HG03442 (cell line): ENCODE data around the gene CHPF.

Experiments used
- ATAC-seq: cut with Tn5 transposase; IDR thresholded peaks from one replicate; pipeline ENCODE4 v1.9.1; 2021; ENCODE audit warnings: mild to moderate bottlenecking, moderate library complexity; ENCODE audit not compliant: unreplicated experiment

CHPF gene

GRCh38 chr2:219543596-219544358, at the start of gene CHPF, which contains the start of gene TMEM198:
CHPF (minus strand) TSS chr2:219543809; CDS start chr2:219543538, 271 bp downstream.
TMEM198 (plus strand) TSS chr2:219544028; CDS start chr2:219544728, 700 bp downstream.
- peak; percentile 73 for ATAC-seq

DNA sequence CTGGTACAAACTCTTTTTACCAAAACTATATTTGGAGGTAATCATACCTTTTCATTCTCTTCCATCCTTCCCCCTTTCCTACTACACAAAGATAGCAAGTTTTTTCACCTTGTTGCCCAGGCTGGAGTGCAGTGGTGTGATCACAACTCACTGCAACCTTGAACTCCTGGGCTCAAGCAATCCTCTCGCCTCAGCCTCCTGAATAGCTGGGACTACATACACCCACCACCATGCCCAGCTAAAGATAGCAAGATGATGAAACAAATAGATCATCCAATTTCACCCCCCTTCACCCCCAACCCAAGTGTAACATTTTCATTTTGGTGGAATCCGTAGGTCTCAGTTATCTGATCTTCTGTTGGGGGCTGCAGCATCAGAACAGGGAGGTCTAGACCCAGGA, 49.5 kb upstream of the CHPF start:
- no peak for ATAC-seq

- ATAC-seq, result no peak
These were observed 49.1 kb upstream of the CHPF start for GRCh38 chr2:219592736-219593135.

GRCh38 chr2:219591091-219591490, 47.5 kb upstream of the CHPF start:
- no peak for ATAC-seq

- no peak for ATAC-seq
These were observed 37.7 kb upstream of the CHPF start for GRCh38 chr2:219581346-219581745.

GRCh38 chr2:219578811-219579613, 35.4 kb upstream of the CHPF start:
- ATAC-seq, result no peak

GRCh38 chr2:219576505-219577388, 33.1 kb upstream of the CHPF start:
- no peak for ATAC-seq

DNA sequence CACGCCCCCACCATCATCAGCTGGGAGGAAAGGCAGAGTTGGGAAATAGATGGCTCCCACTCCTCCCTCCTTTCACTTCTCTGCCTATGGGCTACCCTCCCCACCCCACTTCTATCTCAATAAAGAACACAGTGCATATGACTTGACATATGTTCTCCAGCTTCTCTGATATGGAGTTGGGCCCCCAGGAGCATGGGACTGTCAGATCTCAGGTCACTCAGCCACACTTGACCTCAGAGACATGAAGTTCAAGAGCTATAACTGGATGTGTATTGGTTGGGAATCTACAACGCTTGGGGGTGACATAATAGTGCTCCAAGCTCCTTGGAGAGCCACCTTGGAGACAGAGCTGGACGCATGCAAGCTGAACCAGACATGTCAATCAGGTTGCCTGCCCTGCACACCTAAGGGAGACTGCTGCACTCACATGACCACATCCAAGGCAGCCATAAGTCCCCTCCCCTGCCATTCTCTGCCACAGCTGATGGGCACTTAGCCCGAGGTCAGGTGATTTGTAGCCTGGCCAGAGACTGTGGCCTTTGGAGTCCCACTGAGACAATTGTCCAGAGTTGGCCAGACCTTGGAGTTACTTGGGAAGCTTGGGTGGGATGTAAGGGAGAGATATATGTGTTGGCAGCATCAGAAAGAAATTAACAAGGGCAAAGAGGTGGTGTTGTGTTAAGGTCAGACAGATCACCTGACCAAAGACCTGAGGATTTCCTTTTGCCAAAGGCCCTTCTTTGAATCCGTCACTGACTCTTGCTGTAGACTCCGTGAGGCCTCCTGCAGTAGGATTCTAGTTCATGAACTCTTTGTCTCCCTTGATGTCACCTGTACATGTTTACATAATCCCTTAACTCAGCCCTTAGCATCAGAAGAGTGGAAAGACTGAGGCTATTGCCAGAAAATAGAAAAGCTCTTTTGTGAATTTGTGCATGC, 32.2 kb upstream of the CHPF start:
- ATAC-seq, result no peak

DNA sequence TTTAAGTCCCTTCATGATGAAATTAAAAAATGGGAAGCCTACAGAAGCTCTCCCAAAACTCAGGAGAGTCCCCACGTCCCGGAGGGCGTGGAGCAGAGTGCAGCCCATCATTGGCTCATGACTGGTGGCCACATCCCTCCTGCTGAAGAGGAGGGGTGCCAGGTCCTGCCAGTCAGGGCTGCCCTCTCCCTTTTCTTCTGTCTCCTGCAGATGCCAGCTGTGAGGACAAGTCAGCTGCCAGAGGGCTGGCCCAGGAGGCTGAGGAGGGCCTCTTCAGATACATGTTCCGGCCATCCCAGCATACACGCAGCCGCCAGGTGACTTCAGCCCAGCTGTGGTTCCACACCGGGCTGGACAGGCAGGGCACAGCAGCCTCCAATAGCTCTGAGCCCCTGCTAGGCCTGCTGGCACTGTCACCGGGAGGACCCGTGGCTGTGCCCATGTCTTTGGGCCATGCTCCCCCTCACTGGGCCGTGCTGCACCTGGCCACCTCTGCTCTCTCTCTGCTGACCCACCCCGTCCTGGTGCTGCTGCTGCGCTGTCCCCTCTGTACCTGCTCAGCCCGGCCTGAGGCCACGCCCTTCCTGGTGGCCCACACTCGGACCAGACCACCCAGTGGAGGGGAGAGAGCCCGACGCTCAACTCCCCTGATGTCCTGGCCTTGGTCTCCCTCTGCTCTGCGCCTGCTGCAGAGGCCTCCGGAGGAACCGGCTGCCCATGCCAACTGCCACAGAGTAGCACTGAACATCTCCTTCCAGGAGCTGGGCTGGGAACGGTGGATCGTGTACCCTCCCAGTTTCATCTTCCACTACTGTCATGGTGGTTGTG, 31.1 kb upstream of the CHPF start:
- no peak for ATAC-seq

DNA sequence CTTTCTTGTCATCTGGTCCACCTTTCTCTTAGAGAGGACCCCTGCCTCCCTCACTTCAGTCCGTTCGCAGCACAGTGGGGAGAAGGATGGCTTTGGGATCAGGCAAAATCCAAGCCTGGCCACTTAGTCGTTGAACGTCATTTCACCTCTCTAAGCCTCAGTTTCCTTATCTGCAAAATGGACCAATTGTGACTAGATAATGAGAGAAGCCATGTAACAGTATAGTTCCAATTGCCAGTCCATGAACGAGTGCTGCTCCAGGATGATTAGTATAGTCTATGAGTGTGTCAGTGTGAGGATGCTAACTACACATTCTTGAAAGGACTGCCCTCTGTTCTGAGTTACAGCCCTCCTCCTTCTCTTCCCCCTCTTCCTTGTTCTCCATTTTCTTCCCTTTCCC, 29.6 kb upstream of the CHPF start:
- no peak for ATAC-seq

DNA sequence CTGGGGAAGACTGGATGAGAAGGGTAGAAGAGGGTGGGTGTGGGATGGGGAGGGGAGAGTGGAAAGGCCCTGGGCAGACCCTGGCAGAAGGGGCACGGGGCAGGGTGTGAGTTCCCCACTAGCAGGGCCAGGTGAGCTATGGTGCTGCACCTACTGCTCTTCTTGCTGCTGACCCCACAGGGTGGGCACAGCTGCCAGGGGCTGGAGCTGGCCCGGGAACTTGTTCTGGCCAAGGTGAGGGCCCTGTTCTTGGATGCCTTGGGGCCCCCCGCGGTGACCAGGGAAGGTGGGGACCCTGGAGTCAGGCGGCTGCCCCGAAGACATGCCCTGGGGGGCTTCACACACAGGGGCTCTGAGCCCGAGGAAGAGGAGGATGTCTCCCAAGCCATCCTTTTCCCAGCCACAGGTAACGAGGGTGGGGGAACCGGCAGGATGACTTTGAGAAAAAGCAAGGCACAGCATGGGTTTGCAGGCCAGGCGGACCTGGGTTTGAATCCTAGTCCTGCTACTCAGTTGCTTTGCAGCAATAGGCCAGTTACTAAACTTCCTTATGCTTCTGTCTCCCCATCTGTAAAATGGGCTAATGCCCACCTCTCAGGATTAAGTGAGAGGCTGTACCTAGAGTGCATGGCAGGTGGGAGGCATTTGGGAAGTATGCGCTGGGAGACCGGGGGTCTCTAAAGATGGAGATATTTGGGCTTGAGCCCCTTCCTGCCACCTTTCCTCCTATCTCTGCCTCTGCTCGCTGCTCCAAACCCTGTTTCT, 28.8 kb upstream of the CHPF start, which contains the start of gene INHA:
Gene INHA, plus strand, starts transcription at position 74 of the 765 bp plus-strand sequence. Its CDS starts 65 bp downstream, at position 139.
- ATAC-seq, result no peak

DNA sequence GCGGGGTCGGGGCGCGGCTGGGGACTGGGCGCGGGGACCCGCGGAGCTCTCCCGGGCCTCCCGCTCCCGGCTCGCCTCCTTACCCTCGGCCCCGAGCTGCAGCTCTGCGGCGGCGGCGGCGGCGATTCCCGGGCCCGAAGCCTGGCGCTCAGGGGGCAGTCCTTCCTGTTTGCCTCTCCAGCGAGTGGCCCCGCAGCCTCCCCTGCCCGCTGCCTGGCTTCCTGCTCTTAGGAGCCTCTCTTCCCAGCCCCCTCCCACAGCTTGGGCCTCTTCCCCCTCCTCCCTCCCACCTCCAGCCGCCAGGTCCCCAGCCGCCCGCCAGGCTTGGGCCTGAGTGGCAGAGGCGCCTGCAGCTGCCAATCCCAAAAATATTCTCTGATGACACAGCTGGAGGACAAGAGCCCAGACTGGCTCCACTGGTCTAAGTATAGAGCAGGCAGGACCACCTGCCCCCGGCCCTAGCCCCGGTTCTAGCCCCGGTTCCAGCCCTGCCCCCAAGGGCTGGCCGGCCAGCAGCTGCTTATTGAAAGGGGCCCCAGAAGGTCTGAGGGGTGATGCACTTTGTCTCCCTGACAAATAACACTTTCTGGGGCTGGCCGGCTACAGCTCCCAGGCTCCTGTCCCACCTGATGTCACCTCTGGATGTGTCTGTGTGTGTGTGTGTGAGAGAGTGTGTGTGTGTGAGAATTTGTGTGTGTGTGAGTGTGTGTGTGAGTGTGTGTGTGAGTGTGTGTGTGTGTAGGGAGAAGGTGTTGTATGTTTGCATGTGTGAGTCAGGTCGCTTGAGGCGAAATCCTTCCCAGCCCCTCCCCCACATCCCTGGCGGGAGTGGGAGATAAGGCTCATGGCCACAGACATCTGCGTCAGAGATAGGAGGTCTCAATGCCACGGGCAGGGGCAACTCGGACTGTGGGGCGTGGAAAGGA, 28.0 kb upstream of the CHPF start, which contains the start of gene OBSL1:
Gene OBSL1, minus strand, starts transcription at position 229 of the 926 bp plus-strand sequence. CDS start 307 bp downstream, outside the sequence.
- no peak for ATAC-seq

DNA sequence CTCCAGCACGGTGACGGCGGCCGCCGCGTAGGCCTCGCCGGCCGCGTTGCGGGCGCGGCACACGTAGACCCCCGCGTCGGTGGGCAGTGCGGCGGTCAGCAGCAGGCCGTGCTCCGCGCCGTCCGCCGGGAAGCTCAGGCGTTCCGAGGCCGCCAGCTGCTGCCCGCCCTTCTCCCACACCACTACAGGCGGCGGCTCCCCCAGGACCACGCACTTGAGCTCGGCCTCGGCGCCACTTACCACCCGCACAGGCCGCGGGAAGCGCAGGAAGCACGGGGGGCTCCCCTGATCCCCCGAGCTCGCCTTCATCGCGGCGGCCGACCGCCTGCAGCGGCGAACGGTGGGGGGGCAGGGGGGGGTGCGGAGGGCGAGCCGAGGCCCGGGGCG, 27.3 kb upstream of the CHPF start:
- ATAC-seq, result no peak

GRCh38 chr2:219570194-219570923, 26.8 kb upstream of the CHPF start:
- ATAC-seq, result no peak

DNA sequence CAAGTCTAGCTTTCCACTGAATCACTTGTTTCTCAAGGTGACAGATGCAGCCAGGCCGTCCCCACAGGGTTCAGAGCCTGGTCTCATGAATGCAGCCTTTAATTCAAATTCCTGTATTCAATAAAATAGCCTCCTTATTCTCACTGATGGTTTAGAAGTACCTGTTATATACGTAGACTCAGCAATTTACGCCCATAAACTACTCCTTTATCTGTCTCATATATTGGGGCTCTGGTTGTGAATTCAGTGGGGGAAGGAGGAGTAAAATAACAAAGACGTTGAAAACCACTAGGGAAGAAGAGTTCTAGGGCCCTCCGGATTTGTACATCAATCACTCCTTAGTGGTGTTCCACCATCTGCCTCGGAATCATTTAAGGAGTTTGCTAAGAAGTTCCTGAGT, 26.0 kb upstream of the CHPF start:
- no peak for ATAC-seq

- no peak for ATAC-seq
These were observed 25.4 kb upstream of the CHPF start for GRCh38 chr2:219569041-219569440.
